Left cardiac atrium (tissue), 4 donors: ENCODE measurements around the gene FAM13C. TPM values are rescaled to one million over a fixed set of nuclear protein-coding genes. Genes with fewer than 3 reads are reported as not detected.

ENCODE experiments used
- ATAC-seq, 2 donors: fragments of 200-7000 bp; cut with Tn5 transposase; one replicate each; pipeline ENCODE4 v1.9.1; 2020; ENCODE audit warnings: mild to moderate bottlenecking in 2 of 2, moderate library complexity in 2 of 2
- DNase-seq: peaks from one replicate; pipeline ENCODE4 v3.0.0-alpha.2; 2020
- intact Hi-C, 2 donors: fragments of 100-400 bp; cut with DNase I; formaldehyde crosslinking; loops; one replicate each; pipeline versions ENCODE4 v1.14.1 to v1.15.1; 2022 to 2023
- total RNA-seq, 2 donors: library from RNA; stranded (reverse); fragmentation: NEBNext Ultra II Directional; extraction: Animal tissue kit (Norgen Biotek cat#: 25700); gene quantifications; one replicate each; pipeline ENCODE4 v1.2.1, GENCODE V29; 2021
- donor health status: DM: no; HTN: yes; CAD: no.
- donor health status: DM: no; HTN: yes; CAD: no; lungs with severe emphysema.
- donor health status: DM: yes; HTN: yes; CAD: no.
- donor health status: Dilated cardiomyopathy.

Gene FAM13C
- total RNA-seq, 2 donors from 2014 or later: 4.6 to 11.9 TPM

DNA sequence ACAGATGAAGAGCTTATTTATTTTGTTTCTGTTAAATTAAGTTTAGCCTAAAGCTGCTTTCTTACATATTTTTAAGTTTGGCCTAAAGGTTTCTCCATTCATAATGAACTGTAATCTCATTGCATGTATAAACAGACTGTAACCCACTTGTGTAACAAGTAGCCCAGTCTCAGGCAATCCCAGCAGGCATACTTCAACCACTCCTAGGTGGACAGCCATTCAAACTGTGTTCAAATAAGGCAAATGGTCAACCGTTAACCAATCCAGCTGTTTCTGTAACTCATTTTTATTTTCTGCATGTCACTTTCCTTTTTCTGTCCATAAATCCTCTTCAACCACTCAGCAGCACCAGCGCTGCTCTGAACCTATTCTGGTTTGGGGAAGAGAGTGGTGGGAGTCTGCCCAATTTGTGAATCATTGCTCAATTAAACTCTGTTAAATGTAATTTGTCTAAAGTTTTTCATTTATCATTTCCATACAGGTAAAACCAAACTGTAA is 150.0 kb downstream of the FAM13C start:
- no peak for ATAC-seq
- intact Hi-C loops: no loop called here
- DNase-seq: no peak

DNA sequence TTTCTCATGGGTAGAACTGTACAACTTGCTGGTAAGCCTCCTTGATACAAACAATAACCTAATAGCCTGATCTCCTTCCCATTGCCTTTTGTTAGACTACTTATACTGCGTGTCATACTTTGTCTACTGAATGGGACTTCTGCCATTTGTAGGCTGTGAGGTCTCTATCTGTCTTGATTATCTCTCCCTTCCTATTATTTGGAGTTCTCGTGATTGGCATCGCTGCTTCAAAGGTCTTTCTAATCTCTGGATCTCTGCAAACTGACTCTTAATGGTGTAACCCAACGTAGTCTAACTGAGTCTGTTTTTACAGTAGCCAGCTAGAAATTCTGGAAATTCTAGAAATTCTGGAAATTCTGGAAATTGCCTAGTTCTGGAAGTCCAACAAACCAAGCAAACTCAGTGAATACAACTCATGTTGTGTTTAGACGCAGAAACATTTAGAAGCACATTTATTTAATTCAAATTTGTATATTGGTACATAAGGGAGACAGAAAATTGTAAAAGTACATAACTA is 156.1 kb downstream of the FAM13C start:
- intact Hi-C loops: no loop called here
- ATAC-seq: no peak
- no peak for DNase-seq

Other genes with a start within 250 kb of the FAM13C start
- under 1 TPM in 1 of 2 donors, not detected in 1; 0.09 TPM for gene PHYHIPL, start 185.9 kb downstream of the FAM13C start, total RNA-seq